SU-DHL-6 (cell line): ENCODE data around the gene TMEM131L.

Experiments
- H2AFZ ChIP-seq: fragments of 200-600 bp; sonication (generic); 2 replicates; pipeline ENCODE4 v1.6.1; 2014; ENCODE audit warnings: low read depth, mild to moderate bottlenecking, moderate library complexity, mixed read lengths, antibody characterized with exemption, low read length; ENCODE audit not compliant: severe bottlenecking
- H3F3A ChIP-seq: fragments of 200-600 bp; shearing (Covaris generic); 2 replicates; pipeline ENCODE4 v1.6.0; 2016; ENCODE audit warnings: antibody characterized with exemption, mild to moderate bottlenecking; ENCODE audit not compliant: insufficient read depth
- H3K27ac ChIP-seq: fragments of 200-600 bp; sonication (generic); 2 replicates; pipeline ENCODE4 v1.5.1; 2016; ENCODE audit warnings: low read depth, mild to moderate bottlenecking, low read length, moderate library complexity, mixed read lengths
- H3K27me3 ChIP-seq: fragments of 200-600 bp; sonication (generic), shearing (Covaris generic); 2 replicates; pipeline ENCODE4 v1.6.0; 2014; ENCODE audit warnings: mild to moderate bottlenecking, low read length
- H3K36me3 ChIP-seq: fragments of 200-600 bp; sonication (generic); 2 replicates; pipeline ENCODE4 v1.6.1; 2014; ENCODE audit warnings: mild to moderate bottlenecking, low read length, mixed read lengths
- H3K4me2 ChIP-seq: fragments of 300-600, 200-600 bp; shearing (Covaris generic), sonication (generic); 2 replicates; pipeline ENCODE4 v1.6.0; 2014; ENCODE audit warnings: low read length, low read depth, mild to moderate bottlenecking; ENCODE audit not compliant: poor library complexity, severe bottlenecking
- H3K4me3 ChIP-seq: fragments of 200-600 bp; sonication (generic); 2 replicates; pipeline ENCODE4 v1.5.1; 2014; ENCODE audit warnings: antibody characterized with exemption, low read length, mild to moderate bottlenecking, mixed read lengths; ENCODE audit not compliant: insufficient read depth, poor library complexity, severe bottlenecking
- H3K79me2 ChIP-seq: fragments of 200-600 bp; sonication (generic); 2 replicates; pipeline ENCODE4 v1.6.1; 2014; ENCODE audit warnings: mild to moderate bottlenecking, low read length, moderate library complexity; ENCODE audit not compliant: insufficient read depth
- H3K9ac ChIP-seq: fragments of 200-600 bp; sonication (generic); 2 replicates; pipeline ENCODE4 v1.7.0; 2014; ENCODE audit warnings: mild to moderate bottlenecking, low read length
- H3K9me2 ChIP-seq: fragments of 200-600 bp; sonication (generic); replicated peaks from 2 replicates; pipeline ENCODE4 v1.6.1; 2014; ENCODE audit warnings: low read length; ENCODE audit not compliant: insufficient read depth
- H3K9me3 ChIP-seq: fragments of 200-600 bp; sonication (generic); 2 replicates; pipeline ENCODE4 v1.6.1; 2014; ENCODE audit warnings: low read length, mixed read lengths; ENCODE audit not compliant: insufficient read depth
- H4K20me1 ChIP-seq: fragments of 200-600 bp; sonication (generic); 2 replicates; pipeline ENCODE4 v1.6.1; 2014; ENCODE audit warnings: low read depth, mild to moderate bottlenecking, antibody characterized with exemption, low read length, moderate library complexity, mixed read lengths
- CTCF ChIP-seq: fragments of 200-600 bp; sonication (generic); IDR thresholded peaks from one replicate; pipeline ENCODE4 v1.5.1; 2017; ENCODE audit warnings: antibody characterized with exemption, mild to moderate bottlenecking, low read length, moderate library complexity; ENCODE audit not compliant: insufficient read depth, poor library complexity, severe bottlenecking
- EZH2phosphoT487 ChIP-seq: fragments of 200-600 bp; sonication (generic), shearing (Covaris generic); conservative IDR thresholded peaks from 2 replicates; pipeline ENCODE4 v1.6.1; 2018; ENCODE audit warnings: mild to moderate bottlenecking, antibody characterized with exemption, low read length, moderate library complexity, mixed read lengths

The TMEM131L gene

GRCh38 chr4:153684971-153685371 lies 218.8 kb downstream of the TMEM131L start:
- Histone ChIP-seq H3K9me2 (no peaks in the 10 kb centered on the region), H3K27ac (no peak overlapping the region), H3K4me2 (no peak overlapping the region), H4K20me1 (no peaks in the 10 kb centered on the region), H3F3A (no peaks in the 10 kb centered on the region), H3K4me3 (no peak overlapping the region), H3K9me3 (peaks cover 19% of the 10 kb centered on the region; the same call in 1 of the 2 replicates), H3K27me3 (no peaks in the 10 kb centered on the region), H3K9ac (no peak overlapping the region), H2AFZ (no peak overlapping the region), H3K79me2 (no peaks in the 10 kb centered on the region), H3K36me3 (no peaks in the 10 kb centered on the region)
- TF ChIP-seq EZH2phosphoT487 (no peak), CTCF (no peak)
